Adrenal gland (tissue), 12 donors: Measurements from ENCODE around the gene SRD5A3. TPM values are rescaled to one million over a fixed set of nuclear protein-coding genes. Genes with fewer than 3 reads are reported as not detected.

Experiments used
- DNase-seq, 7 donors: peaks; one replicate each; pipeline ENCODE4 v3.0.0-alpha.2; 2019 to 2020
- H3K27ac ChIP-seq, 5 donors: fragments of 200-600 bp; sonication (generic) in 4 of 5; 1 replicate in 3 of 5; 2 replicates in 2 of 5; pipeline versions ENCODE4 v1.5.1 to v1.8.0; 2016 to 2020; ENCODE audit warnings: mild to moderate bottlenecking in 1 of 5
- H3K27me3 ChIP-seq: fragments of 200-600 bp; 2 replicates; pipeline ENCODE4 v1.8.0; 2021
- H3K36me3 ChIP-seq, 2 donors: fragments of 200-600 bp; replicated peaks in 1 of 2; 1 replicate in 1 of 2; 2 replicates in 1 of 2; pipeline versions ENCODE4 v1.5.1 to v1.8.0; 2018 to 2022
- H3K4me1 ChIP-seq, 2 donors: fragments of 200-600 bp; replicated peaks in 1 of 2; 1 replicate in 1 of 2; 2 replicates in 1 of 2; pipeline versions ENCODE4 v1.5.1 to v1.8.0; 2018 to 2021
- H3K4me3 ChIP-seq, 4 donors: fragments of 200-600 bp; sonication (generic) in 3 of 4; one replicate each; pipeline ENCODE4 v1.5.1; 2016 to 2018
- H3K9me3 ChIP-seq, 3 donors: fragments of 200-600 bp; sonication (generic) in 1 of 3; replicated peaks in 1 of 3; 1 replicate in 2 of 3; 2 replicates in 1 of 3; pipeline versions ENCODE4 v1.5.1 to v1.8.0; 2016 to 2021
- CTCF ChIP-seq, 6 experiments: fragments of 450-650 bp in 4 of 6; fragments of 200-600 bp in 2 of 6; sonication (generic) in 1 of 6; IDR thresholded peaks; 1 replicate in 5 of 6; 2 replicates in 1 of 6; pipeline versions ENCODE4 v1.5.1 to v1.8.0; 2016 to 2021; ENCODE audit warnings: antibody characterized with exemption in 6 of 6, mild to moderate bottlenecking in 2 of 6, moderate library complexity in 1 of 6
- POLR2A ChIP-seq, 2 donors: fragments of 450-650 bp; IDR thresholded peaks; one replicate each; pipeline ENCODE4 v1.6.1; 2017; ENCODE audit warnings: antibody characterized with exemption in 2 of 2, mild to moderate bottlenecking in 2 of 2, moderate library complexity in 1 of 2
- WGBS, 4 donors: extraction: QIAGEN DNeasy Blood & Tissue Kit in 2 of 4; methylation state at CpG; one replicate each; pipeline versions ENCODE4 v1.1.5 to v1.1.7; 2013 to 2017; 5-methylcytosine and 5-hydroxymethylcytosine counted together
- intact Hi-C, 2 donors: fragments of 100-400 bp; cut with DNase I; formaldehyde crosslinking; loops; one replicate each; pipeline versions ENCODE4 v1.14.1 to v1.15.0; 2022 to 2023
- polyA plus RNA-seq, 3 donors: library from polyadenylated mRNA; stranded (reverse); fragments of 200-250 nt in 2 of 3; fragments of 350-450 nt in 1 of 3; fragmentation: Illumina TruSeq in 1 of 3; extraction: RNeasy Lipid Tissue Mini Kit (QIAGEN cat#74804) in 1 of 3; gene quantifications; one replicate each; pipeline ENCODE4 v1.2.3, GENCODE V29; 2013 to 2014
- total RNA-seq, 9 donors: library from RNA; depleted of rRNA in 4 of 9; stranded (reverse); fragments of >200 nt in 4 of 9; fragments of 120-200 nt in 1 of 9; fragmentation: NEBNext Ultra II Directional in 1 of 9; extraction: Animal tissue kit (Norgen Biotek cat#: 25700) in 1 of 9; gene quantifications; one replicate each; pipeline versions ENCODE4 v1.1.0 to v1.2.4, GENCODE V29; 2013 to 2023
- donor health status: healthy with polysubstance abuse.
- donor health status: Bipolar disorder and iron deficiency.
- donor health status: DM: yes; HTN: yes; CAD: no.
- donor health status: DM: no; HTN: no; CAD: no.
- donor health status: DM: no; HTN: no; CAD: no.
- donor health status: DM: yes; HTN: yes; CAD: no.

The SRD5A3 gene
- total and polyA plus RNA-seq, 12 donors: 6.8 to 28.4 (median 15.7) TPM

GRCh38 chr4:55338486-55338885 is 7.6 kb upstream of the SRD5A3 start:
- DNase-seq: no peak
- Histone ChIP-seq H3K4me3 (no peak overlapping the region), H3K4me1 (no peaks in the 10 kb centered on the region), H3K9me3 (no peaks in the 10 kb centered on the region), H3K36me3 (no peaks in the 10 kb centered on the region), H3K27ac (no peak overlapping the region), H3K27me3 (no peaks in the 10 kb centered on the region)
- TF ChIP-seq CTCF (IDR thresholded peaks at IDR 0.05): no peak
- TF ChIP-seq POLR2A (IDR thresholded peaks at IDR 0.05): no peak
- 58 to 73% (median 65%) methylated on average over 4 of the region's 4 CpGs for WGBS, 4 donors
- intact Hi-C loops: no loop called here

- H3K36me3 ChIP-seq: no peaks in the 10 kb centered on the region
- TF ChIP-seq POLR2A (IDR thresholded peaks at IDR 0.05) (no peak), CTCF (IDR thresholded peaks at IDR 0.05) (no peak)
- H3K27me3 ChIP-seq: no peaks in the 10 kb centered on the region
- intact Hi-C loops: loop anchor here (10.0 kb wide), 2 partner anchors 95 to 205 kb away; partner anchors contain the start of gene CLOCK (in 1 of the 2)
- 61 to 69% (median 68%) methylated on average over 3 of the region's 3 CpGs for WGBS, 4 donors
- H3K4me3 ChIP-seq: no peak overlapping the region
- H3K4me1 ChIP-seq: peaks cover 0 to under 1% of the 10 kb centered on the region in 2 donors
- no peak for DNase-seq
- no peaks in the 10 kb centered on the region for H3K9me3 ChIP-seq
- H3K27ac ChIP-seq: no peak overlapping the region
These were observed 5.8 kb upstream of the SRD5A3 start for GRCh38 chr4:55340266-55340665.

DNA sequence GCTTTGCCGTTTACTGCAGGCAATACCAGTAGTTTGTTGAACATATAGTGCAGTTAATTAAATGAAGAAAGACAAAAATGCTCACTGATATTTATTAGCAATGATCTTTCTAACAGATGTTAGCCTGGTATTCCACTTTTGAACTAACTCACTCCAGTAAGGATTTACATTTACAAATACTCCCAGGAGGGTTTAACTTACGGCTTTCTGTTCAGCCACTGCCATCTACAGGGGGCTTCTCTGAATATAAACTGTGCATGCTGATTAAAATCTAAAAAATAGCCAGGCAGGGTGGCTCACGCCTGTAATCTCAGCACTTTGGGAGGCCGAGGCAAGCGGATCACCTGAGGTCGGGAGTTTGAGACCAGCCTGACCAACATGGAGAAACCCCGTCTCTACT is 2.2 kb upstream of the SRD5A3 start:
- Histone ChIP-seq H3K4me1 (peaks cover 10 to 24% of the 10 kb centered on the region in 2 donors), H3K9me3 (no peaks in the 10 kb centered on the region), H3K4me3 (no peak overlapping the region), H3K27me3 (no peaks in the 10 kb centered on the region), H3K36me3 (no peaks in the 10 kb centered on the region), H3K27ac (no peak overlapping the region)
- intact Hi-C loops: loop anchor here (10.0 kb wide), 2 partner anchors 91 to 201 kb away; partner anchors contain the start of gene CLOCK (in 1 of the 2)
- TF ChIP-seq CTCF (IDR thresholded peaks at IDR 0.05) (no peak), POLR2A (IDR thresholded peaks at IDR 0.05) (no peak)
- DNase-seq: no peak
- 82 to 87% (median 84%) methylated on average over 7 of the region's 7 CpGs for WGBS, 4 donors

DNA sequence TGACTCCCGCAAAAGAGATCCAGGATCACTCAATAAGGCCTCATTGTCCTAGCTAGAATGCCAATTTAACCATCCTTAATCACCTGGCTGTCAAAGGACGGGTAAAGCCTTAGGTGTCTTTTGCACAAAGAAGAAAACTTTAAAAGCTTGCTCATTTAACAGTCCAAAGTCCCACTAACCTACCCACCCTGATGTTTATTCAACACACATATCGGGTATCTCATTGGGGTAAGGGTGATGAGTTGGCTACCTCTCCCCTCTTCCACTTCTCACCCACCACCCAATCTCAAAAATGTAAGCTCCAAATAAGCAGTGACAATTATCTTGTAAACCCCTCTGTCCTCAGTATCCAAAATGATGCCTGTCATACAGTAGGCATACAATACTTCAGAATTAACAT is 988 bp upstream of the SRD5A3 start:
- 86 to 92% (median 89%) methylated on average over 3 of the region's 3 CpGs for WGBS, 4 donors
- Histone ChIP-seq H3K4me1 (peaks cover 10 to 24% of the 10 kb centered on the region in 2 donors), H3K27me3 (no peaks in the 10 kb centered on the region), H3K36me3 (no peaks in the 10 kb centered on the region), H3K9me3 (no peaks in the 10 kb centered on the region), H3K4me3 (no peak overlapping the region), H3K27ac (no peak overlapping the region)
- TF ChIP-seq CTCF (IDR thresholded peaks at IDR 0.05): no peak
- TF ChIP-seq POLR2A (IDR thresholded peaks at IDR 0.05): no peak
- no peak for DNase-seq
- intact Hi-C loops: loop anchor here (5.0 to 10.0 kb wide), 4 partner anchors 52 to 202 kb away; partner anchors contain the start of genes CLOCK (in 2 of the 2) and TMEM165 (in 1 of the 2)
